Uterus (tissue), 4 donors: ENCODE results near the gene RABGAP1. TPM values are rescaled to one million over a fixed set of nuclear protein-coding genes. Genes with fewer than 3 reads are reported as not detected.

ENCODE experiments used
- DNase-seq, 2 donors: peaks; one replicate each; pipeline ENCODE4 v3.0.0-alpha.2; 2019 to 2020
- H3K27ac ChIP-seq, 2 donors: fragments of 200-600 bp; sonication (generic); 1 replicate in 1 of 2; 2 replicates in 1 of 2; pipeline ENCODE4 v1.5.1; 2016 to 2018
- H3K27me3 ChIP-seq, 2 donors: fragments of 200-600 bp; sonication (generic); one replicate each; pipeline ENCODE4 v1.5.1; 2018 to 2019; ENCODE audit warnings: control low read depth in 1 of 2
- H3K36me3 ChIP-seq, 2 donors: fragments of 200-600 bp; sonication (generic); one replicate each; pipeline ENCODE4 v1.5.1; 2019; ENCODE audit warnings: control low read depth in 1 of 2
- H3K4me1 ChIP-seq, 2 donors: fragments of 200-600 bp; sonication (generic); one replicate each; pipeline ENCODE4 v1.5.1; 2018 to 2019; ENCODE audit warnings: control low read depth in 1 of 2
- H3K4me3 ChIP-seq, 2 donors: fragments of 200-600 bp; sonication (generic); 1 replicate in 1 of 2; 2 replicates in 1 of 2; pipeline ENCODE4 v1.5.1; 2018 to 2019; ENCODE audit warnings: mild to moderate bottlenecking in 1 of 2
- H3K9me3 ChIP-seq, 2 donors: fragments of 200-600 bp; sonication (generic); one replicate each; pipeline ENCODE4 v1.5.1; 2019; ENCODE audit warnings: control low read depth in 1 of 2
- POLR2A ChIP-seq, 2 donors: fragments of 450-650 bp; IDR thresholded peaks; one replicate each; pipeline ENCODE4 v1.6.1; 2016; ENCODE audit warnings: antibody characterized with exemption in 2 of 2, mild to moderate bottlenecking in 1 of 2, moderate library complexity in 1 of 2
- intact Hi-C: fragments of 100-400 bp; cut with DNase I; formaldehyde crosslinking; loops from one replicate; pipeline ENCODE4 v1.15.1; 2023; ENCODE audit warnings: low total_unique reads
- total RNA-seq, 4 donors: library from RNA; depleted of rRNA in 3 of 4; stranded (reverse); fragments of >200 nt in 3 of 4; gene quantifications; one replicate each; pipeline versions ENCODE4 v1.1.0 to v1.2.4, GENCODE V29; 2014 to 2023
- TF ChIP-seq, protein P1 (sequence below), 4 experiments: fragments of 200-600 bp in 2 of 4; fragments of 450-650 bp in 2 of 4; sonication (generic) in 2 of 4; IDR thresholded peaks; one replicate each; pipeline ENCODE4 v1.5.1; 2016 to 2019; ENCODE audit warnings: antibody characterized with exemption in 4 of 4, mild to moderate bottlenecking in 2 of 4, moderate library complexity in 1 of 4
- donor health status: DM: yes; HTN: yes; CAD: no.

The RABGAP1 gene
- 100 to 1,000 TPM in 1 of 4 donors, 10 to 100 TPM in 3; 81.2 to 107 (median 91.0) TPM for total RNA-seq

- peak; percentile 98 to 99 for DNase-seq
- Histone ChIP-seq H3K4me3 (peak within 1 kb of the TSS; percentile 79 to 99), H3K27me3 (no peaks in the 10 kb centered on the region), H3K9me3 (no peaks in the 10 kb centered on the region), H3K36me3 (no peaks in the 10 kb centered on the region), H3K27ac (peak within 1 kb of the TSS; percentile 82 to 95), H3K4me1 (no peaks in the 10 kb centered on the region)
- intact Hi-C loops: no loop called here
- TF ChIP-seq, protein P1, sequence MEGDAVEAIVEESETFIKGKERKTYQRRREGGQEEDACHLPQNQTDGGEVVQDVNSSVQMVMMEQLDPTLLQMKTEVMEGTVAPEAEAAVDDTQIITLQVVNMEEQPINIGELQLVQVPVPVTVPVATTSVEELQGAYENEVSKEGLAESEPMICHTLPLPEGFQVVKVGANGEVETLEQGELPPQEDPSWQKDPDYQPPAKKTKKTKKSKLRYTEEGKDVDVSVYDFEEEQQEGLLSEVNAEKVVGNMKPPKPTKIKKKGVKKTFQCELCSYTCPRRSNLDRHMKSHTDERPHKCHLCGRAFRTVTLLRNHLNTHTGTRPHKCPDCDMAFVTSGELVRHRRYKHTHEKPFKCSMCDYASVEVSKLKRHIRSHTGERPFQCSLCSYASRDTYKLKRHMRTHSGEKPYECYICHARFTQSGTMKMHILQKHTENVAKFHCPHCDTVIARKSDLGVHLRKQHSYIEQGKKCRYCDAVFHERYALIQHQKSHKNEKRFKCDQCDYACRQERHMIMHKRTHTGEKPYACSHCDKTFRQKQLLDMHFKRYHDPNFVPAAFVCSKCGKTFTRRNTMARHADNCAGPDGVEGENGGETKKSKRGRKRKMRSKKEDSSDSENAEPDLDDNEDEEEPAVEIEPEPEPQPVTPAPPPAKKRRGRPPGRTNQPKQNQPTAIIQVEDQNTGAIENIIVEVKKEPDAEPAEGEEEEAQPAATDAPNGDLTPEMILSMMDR (IDR thresholded peaks at IDR 0.05): no peak
- TF ChIP-seq POLR2A (IDR thresholded peaks at IDR 0.05): peak; percentile 43 to 86
Observed at GRCh38 chr9:122940749-122941581, at the start of gene RABGAP1. Gene RABGAP1, plus strand, starts transcription at chr9:122941020. Its CDS starts 16,040 bp downstream, at chr9:122957060.

DNA sequence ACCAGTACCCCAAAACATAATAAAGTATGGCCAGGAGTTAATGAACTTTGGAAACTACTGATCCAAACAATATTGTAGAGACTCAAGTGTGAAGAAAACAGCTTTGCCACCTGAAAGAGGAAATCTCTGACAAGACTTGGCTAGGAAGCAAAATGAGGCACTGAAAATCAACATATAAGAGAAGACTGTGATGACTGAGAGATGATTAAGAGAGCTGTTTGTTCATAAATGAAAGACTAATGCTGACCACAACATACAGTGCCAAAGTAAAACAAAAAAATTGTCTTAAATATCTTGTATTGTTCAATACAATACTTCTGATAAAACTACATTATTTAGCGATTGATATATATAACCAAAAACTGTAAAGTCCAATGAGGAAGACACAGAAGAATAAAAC is 42.9 kb upstream of the RABGAP1 start:
- intact Hi-C loops: no loop called here

DNA sequence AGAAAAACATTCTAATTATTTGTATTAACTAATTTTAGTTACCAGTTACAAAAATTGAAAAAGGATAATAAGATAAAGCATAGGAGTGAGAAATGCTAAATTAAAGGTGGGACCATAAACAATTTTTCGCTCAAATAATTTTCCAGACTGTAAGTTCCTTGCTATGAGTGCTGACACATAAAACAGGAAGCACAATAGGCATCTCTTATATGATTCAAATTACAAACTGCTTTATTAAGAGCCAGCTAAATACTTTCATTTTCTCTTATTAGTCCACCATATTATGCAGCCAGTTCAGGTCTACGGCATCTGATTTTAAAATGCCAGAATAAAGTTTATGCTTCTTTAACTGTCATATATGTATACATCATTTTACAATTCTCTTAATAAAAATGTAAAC is 40.0 kb upstream of the RABGAP1 start:
- TF ChIP-seq, protein P1 (IDR thresholded peaks at IDR 0.05): no peak
- TF ChIP-seq POLR2A (IDR thresholded peaks at IDR 0.05): no peak
- intact Hi-C loops: no loop called here
- Histone ChIP-seq H3K27me3 (no peaks in the 10 kb centered on the region), H3K36me3 (no peaks in the 10 kb centered on the region), H3K4me1 (peaks cover 4 to 18% of the 10 kb centered on the region in 2 donors), H3K9me3 (no peaks in the 10 kb centered on the region), H3K4me3 (no peak overlapping the region), H3K27ac (no peak overlapping the region)
- DNase-seq: no peak

More for the DNA sequence above, 42.9 kb upstream of the RABGAP1 start:
- DNase-seq: no peak
- no peak overlapping the region for H3K4me3 ChIP-seq
- H3K27ac ChIP-seq: no peak overlapping the region
- H3K27me3 ChIP-seq: no peaks in the 10 kb centered on the region
- no peaks in the 10 kb centered on the region for H3K36me3 ChIP-seq
- peaks cover 0 to 10% of the 10 kb centered on the region in 2 donors for H3K4me1 ChIP-seq
- TF ChIP-seq, protein P1 (IDR thresholded peaks at IDR 0.05): no peak
- TF ChIP-seq POLR2A (IDR thresholded peaks at IDR 0.05): no peak
- H3K9me3 ChIP-seq: no peaks in the 10 kb centered on the region

DNA sequence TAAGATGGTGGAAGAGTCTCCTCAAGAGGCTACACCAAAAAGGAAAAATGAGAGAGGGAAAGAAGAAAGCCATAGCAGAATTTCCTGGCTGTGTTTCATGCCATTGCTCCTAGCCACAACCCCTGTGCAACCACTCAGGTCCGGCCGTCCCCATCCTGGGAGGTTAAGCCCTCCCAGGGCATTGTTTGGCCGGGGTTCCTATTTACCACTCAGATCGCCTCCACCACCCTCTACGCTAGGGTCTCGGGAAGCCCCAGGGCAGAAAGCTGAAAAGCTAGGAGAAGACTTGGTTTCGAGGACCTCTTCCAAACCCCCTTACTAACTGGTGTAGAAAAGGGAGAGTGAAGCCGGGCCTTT is 36.4 kb upstream of the RABGAP1 start:
- TF ChIP-seq, protein P1 (IDR thresholded peaks at IDR 0.05): no peak
- TF ChIP-seq POLR2A (IDR thresholded peaks at IDR 0.05): no peak
- peak overlapping the region; percentile 88 to 89 for H3K4me3 ChIP-seq
- no peaks in the 10 kb centered on the region for H3K27me3 ChIP-seq
- H3K9me3 ChIP-seq: no peaks in the 10 kb centered on the region
- intact Hi-C loops: no loop called here
- peaks cover 4 to 18% of the 10 kb centered on the region in 2 donors for H3K4me1 ChIP-seq
- H3K36me3 ChIP-seq: no peaks in the 10 kb centered on the region
- peak in 1 of 2 donors; percentile 28 for DNase-seq
- H3K27ac ChIP-seq: peak overlapping the region; percentile 95 to 97
